Activated T-cell treated with anti-CD3 and anti-CD28 coated beads, Interleukin-2, amount 50 U/mL, for 72 hours (primary cell): ENCODE measurements around the gene C10orf105. TPM values are rescaled to one million over a fixed set of nuclear protein-coding genes. Genes with fewer than 3 reads are reported as not detected.

Experiments used
- ATAC-seq, 2 donors: fragments of 150-1000 bp; cut with Tn5 transposase; replicated peaks in 1 of 2; 2 replicates each; pipeline ENCODE4 v1.10.0; 2021; ENCODE audit warnings: moderate library complexity in 2 of 2, mild to moderate bottlenecking in 1 of 2
- DNase-seq, 2 donors: peaks; one replicate each; pipeline ENCODE4 v3.0.0; 2021 to 2022; ENCODE audit warnings: mixed read lengths in 1 of 2
- H3K27ac Mint-ChIP-seq: one replicate; pipeline ENCODE4 v1.8.0; 2022; ENCODE audit warnings: mild to moderate bottlenecking, moderate library complexity, mixed read lengths
- H3K27me3 Mint-ChIP-seq: one replicate; pipeline ENCODE4 v1.8.0; 2022; ENCODE audit warnings: low read depth, mixed read lengths
- H3K36me3 Mint-ChIP-seq, 2 donors: one replicate each; pipeline ENCODE4 v1.8.0; 2022; ENCODE audit warnings: mixed read lengths in 2 of 2, mild to moderate bottlenecking in 1 of 2; ENCODE audit not compliant: insufficient read depth in 2 of 2
- H3K4me1 Mint-ChIP-seq: one replicate; pipeline ENCODE4 v1.8.0; 2022; ENCODE audit warnings: low read depth, mixed read lengths
- H3K4me3 Mint-ChIP-seq, 2 donors: one replicate each; pipeline ENCODE4 v1.8.0; 2022; ENCODE audit warnings: mild to moderate bottlenecking in 2 of 2, mixed read lengths in 2 of 2, moderate library complexity in 2 of 2
- H3K9me3 Mint-ChIP-seq, 2 donors: one replicate each; pipeline ENCODE4 v1.8.0; 2022; ENCODE audit warnings: mixed read lengths in 2 of 2
- total RNA-seq, 2 donors: library from RNA; stranded (reverse); gene quantifications; one replicate each; pipeline ENCODE4 v1.2.3, GENCODE V29; 2022

Gene C10orf105
- total RNA-seq, 2 donors from 2014 or later: 0.35 to 0.43 TPM

- ATAC-seq: no peak
- Mint-ChIP-seq H3K27ac (no peak overlapping the region), H3K36me3 (no peaks in the 10 kb centered on the region), H3K27me3 (no peaks in the 10 kb centered on the region), H3K9me3 (no peaks in the 10 kb centered on the region), H3K4me3 (no peak overlapping the region), H3K4me1 (peaks cover 21% of the 10 kb centered on the region)
- no peak for DNase-seq
Observed at GRCh38 chr10:71704816-71705215, 14.8 kb downstream of the C10orf105 start.

GRCh38 chr10:71703577-71703976, 16.0 kb downstream of the C10orf105 start:
- Mint-ChIP-seq H3K4me1 (peaks cover 22% of the 10 kb centered on the region), H3K36me3 (no peaks in the 10 kb centered on the region), H3K27ac (no peak overlapping the region), H3K4me3 (no peak overlapping the region), H3K27me3 (no peaks in the 10 kb centered on the region), H3K9me3 (no peaks in the 10 kb centered on the region)
- no peak for ATAC-seq
- no peak for DNase-seq

DNA sequence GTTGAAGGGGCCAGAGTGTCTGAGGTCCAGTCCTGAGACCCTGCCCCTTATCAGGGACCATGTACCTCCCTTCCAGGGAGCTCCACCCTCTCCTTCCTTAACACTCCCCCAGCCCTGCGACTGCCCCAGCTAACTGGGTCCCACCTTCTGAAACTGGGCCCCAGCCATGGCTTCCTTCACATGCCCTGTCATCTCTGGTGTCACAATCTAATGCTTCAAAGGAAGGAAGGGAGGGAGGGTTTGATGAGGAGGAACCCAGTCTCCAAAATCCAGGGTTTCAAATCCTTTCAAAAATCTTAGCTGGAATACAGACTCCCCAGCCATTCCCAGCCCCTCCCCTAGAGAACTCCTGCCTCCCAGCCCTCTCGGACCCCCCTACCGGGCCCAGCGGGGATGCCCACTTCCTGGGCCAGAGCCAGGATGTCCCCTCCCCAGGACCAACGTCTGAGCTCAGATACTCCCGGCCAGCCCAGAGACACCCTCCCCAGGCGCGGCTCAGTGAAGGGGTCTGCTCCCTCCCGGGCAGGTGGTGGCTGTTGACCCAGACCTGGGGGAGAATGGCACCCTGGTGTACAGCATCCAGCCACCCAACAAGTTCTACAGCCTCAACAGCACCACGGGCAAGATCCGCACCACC, 18.0 kb downstream of the C10orf105 start:
- H3K4me3 Mint-ChIP-seq: no peak overlapping the region
- no peaks in the 10 kb centered on the region for H3K27me3 Mint-ChIP-seq
- H3K9me3 Mint-ChIP-seq: no peaks in the 10 kb centered on the region
- no peak overlapping the region for H3K27ac Mint-ChIP-seq
- H3K4me1 Mint-ChIP-seq: peaks cover 26% of the 10 kb centered on the region
- DNase-seq (no peak), ATAC-seq (no peak)
- no peaks in the 10 kb centered on the region for H3K36me3 Mint-ChIP-seq

GRCh38 chr10:71700731-71701368, 18.7 kb downstream of the C10orf105 start:
- no peak for ATAC-seq

DNA sequence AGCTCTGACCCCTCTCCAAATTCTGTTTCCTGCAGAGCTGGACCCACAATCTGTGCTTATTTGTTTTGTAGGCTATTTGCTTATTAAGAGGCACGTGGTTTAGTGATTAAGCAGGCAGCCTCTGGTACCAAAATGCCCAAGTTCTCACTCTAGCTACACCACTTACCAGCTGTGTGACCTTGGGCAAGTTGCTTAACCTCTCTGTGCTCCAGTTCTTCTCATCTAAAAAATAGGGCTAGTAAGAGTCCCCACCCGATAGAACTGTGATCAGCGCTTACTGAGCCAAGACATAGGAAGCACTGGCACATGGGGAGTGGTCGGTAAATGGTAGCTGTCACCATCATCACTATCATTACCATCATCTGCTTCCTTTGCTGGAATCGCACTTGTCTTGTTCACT, 20.8 kb downstream of the C10orf105 start:
- H3K27ac Mint-ChIP-seq: no peak overlapping the region

More at GRCh38 chr10:71700731-71701368, 18.7 kb downstream of the C10orf105 start:
- no peak overlapping the region for H3K4me3 Mint-ChIP-seq
- no peaks in the 10 kb centered on the region for H3K27me3 Mint-ChIP-seq
- DNase-seq: no peak
- peaks cover 29% of the 10 kb centered on the region for H3K4me1 Mint-ChIP-seq
- H3K36me3 Mint-ChIP-seq: no peaks in the 10 kb centered on the region
- H3K27ac Mint-ChIP-seq: no peak overlapping the region
- H3K9me3 Mint-ChIP-seq: no peaks in the 10 kb centered on the region

GRCh38 chr10:71697938-71698709, 21.5 kb downstream of the C10orf105 start:
- no peaks in the 10 kb centered on the region for H3K9me3 Mint-ChIP-seq
- peaks cover 42% of the 10 kb centered on the region for H3K4me1 Mint-ChIP-seq
- no peaks in the 10 kb centered on the region for H3K27me3 Mint-ChIP-seq
- ATAC-seq (peak; percentile 74 to 81), DNase-seq (peak; percentile 54 to 73)
- H3K27ac Mint-ChIP-seq: no peak overlapping the region
- H3K4me3 Mint-ChIP-seq: peak overlapping the region in 1 of 2 donors; percentile 34
- no peaks in the 10 kb centered on the region for H3K36me3 Mint-ChIP-seq

More for the DNA sequence above, 20.8 kb downstream of the C10orf105 start:
- H3K27me3 Mint-ChIP-seq: no peaks in the 10 kb centered on the region
- H3K9me3 Mint-ChIP-seq: no peaks in the 10 kb centered on the region
- peak overlapping the region in 1 of 2 donors; percentile 34 for H3K4me3 Mint-ChIP-seq
- no peaks in the 10 kb centered on the region for H3K36me3 Mint-ChIP-seq
- peaks cover 42% of the 10 kb centered on the region for H3K4me1 Mint-ChIP-seq
- ATAC-seq: no peak
- no peak for DNase-seq

DNA sequence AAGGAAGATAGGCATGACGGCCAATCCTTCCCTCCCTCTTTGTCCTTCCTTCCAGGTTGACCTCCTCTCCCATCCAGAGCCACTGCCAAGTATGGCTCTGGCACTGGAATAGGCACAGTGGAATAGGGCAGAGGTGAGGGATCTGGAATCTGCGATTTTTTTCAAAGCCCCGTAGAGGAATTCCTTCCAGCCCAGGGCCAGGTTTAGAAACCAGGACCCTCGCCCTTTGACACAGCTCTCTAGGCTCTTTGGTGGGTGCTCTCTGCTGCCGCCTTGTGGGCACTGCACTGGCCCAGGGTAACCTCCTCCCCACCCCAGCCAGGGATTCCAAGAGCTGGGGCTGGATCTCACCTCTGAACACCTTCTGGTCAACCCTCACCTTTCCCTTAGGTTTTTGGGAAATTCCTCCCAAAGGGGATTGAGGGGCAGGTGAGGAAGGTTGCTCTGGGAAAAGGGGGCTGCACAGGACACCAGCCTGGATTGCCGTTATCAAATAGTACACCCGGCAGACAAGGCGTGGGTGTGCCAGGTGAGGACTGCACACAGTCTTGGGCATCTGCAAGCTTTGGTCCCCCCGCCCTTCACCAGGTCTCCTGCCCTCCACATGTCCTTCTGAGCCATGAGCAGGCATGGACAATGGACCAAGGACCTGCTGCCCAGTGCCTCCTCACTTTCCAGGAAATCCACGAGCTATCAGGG, 22.8 kb downstream of the C10orf105 start:
- Mint-ChIP-seq H3K36me3 (no peaks in the 10 kb centered on the region), H3K9me3 (no peaks in the 10 kb centered on the region), H3K4me3 (no peak overlapping the region), H3K4me1 (peaks cover 42% of the 10 kb centered on the region), H3K27me3 (no peaks in the 10 kb centered on the region), H3K27ac (no peak overlapping the region)
- peak; percentile 72 to 73 for DNase-seq
- peak; percentile 62 to 69 for ATAC-seq

- Mint-ChIP-seq H3K36me3 (no peaks in the 10 kb centered on the region), H3K4me3 (no peak overlapping the region), H3K9me3 (no peaks in the 10 kb centered on the region), H3K4me1 (peaks cover 42% of the 10 kb centered on the region), H3K27ac (no peak overlapping the region), H3K27me3 (no peaks in the 10 kb centered on the region)
- DNase-seq: no peak
- ATAC-seq: no peak
Observed at GRCh38 chr10:71695502-71696476, 23.8 kb downstream of the C10orf105 start.

GRCh38 chr10:71694567-71694968, 25.0 kb downstream of the C10orf105 start:
- peak in 1 of 2 donors; percentile 40 for ATAC-seq
- Mint-ChIP-seq H3K27me3 (no peaks in the 10 kb centered on the region), H3K9me3 (no peaks in the 10 kb centered on the region), H3K36me3 (no peaks in the 10 kb centered on the region), H3K4me1 (peaks cover 42% of the 10 kb centered on the region), H3K4me3 (peak overlapping the region; percentile 52 to 68), H3K27ac (no peak overlapping the region)
- DNase-seq: peak; percentile 30 to 37

DNA sequence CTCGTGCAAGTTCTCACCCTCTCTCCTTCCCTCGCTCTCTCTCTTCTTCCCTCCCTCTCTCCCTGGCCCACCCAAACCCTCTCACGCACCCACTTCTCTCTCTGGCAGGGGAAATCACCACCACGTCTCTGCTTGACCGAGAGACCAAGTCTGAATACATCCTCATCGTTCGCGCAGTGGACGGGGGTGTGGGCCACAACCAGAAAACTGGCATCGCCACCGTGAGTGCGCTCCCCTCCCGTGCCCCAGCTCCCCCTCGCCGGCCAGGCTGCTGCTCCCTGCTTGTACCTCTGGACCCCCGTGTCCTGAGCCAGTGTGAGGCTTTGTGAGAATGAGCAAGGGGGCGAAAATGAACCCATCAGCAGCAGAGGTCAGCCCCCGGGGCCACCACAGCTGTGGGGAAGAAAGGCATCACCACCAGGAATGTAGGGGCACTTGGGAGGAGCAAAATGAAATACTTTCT, 25.5 kb downstream of the C10orf105 start:
- Mint-ChIP-seq H3K9me3 (no peaks in the 10 kb centered on the region), H3K36me3 (no peaks in the 10 kb centered on the region), H3K27ac (no peak overlapping the region), H3K27me3 (no peaks in the 10 kb centered on the region), H3K4me1 (peaks cover 37% of the 10 kb centered on the region), H3K4me3 (peak overlapping the region; percentile 52 to 68)
- DNase-seq (no peak), ATAC-seq (no peak)

- no peaks in the 10 kb centered on the region for H3K36me3 Mint-ChIP-seq
- ATAC-seq (no peak), DNase-seq (no peak)
- peaks cover 30% of the 10 kb centered on the region for H3K4me1 Mint-ChIP-seq
- no peaks in the 10 kb centered on the region for H3K9me3 Mint-ChIP-seq
- H3K27ac Mint-ChIP-seq: no peak overlapping the region
- H3K27me3 Mint-ChIP-seq: no peaks in the 10 kb centered on the region
- H3K4me3 Mint-ChIP-seq: no peak overlapping the region
Observed at GRCh38 chr10:71693377-71693776, 26.2 kb downstream of the C10orf105 start.
